Measurements from ENCODE around the gene HSCB. TPM values are rescaled to one million over a fixed set of nuclear protein-coding genes. Genes with fewer than 3 reads are reported as not detected.
A peak's percentile ranks its signal among the peaks of the same experiment; 100 is the strongest.
"Not testable (repeated sequence)": the region's sequence is repeated elsewhere in the genome, so short reads cannot be mapped to it uniquely, and the experiment has no call there.

Gene HSCB
- polyA plus RNA-seq (2012; ENCODE audit: insufficient read depth, insufficient read length) = 19.6 TPM

- peak; percentile 99 for DNase-seq (ENCODE audit: low read depth, low spot score)
- H3K4me3 ChIP-seq (ENCODE audit: low read length) = peak within 1 kb of the TSS; percentile 93
Measured at GRCh38 chr22:28741785-28742561, at the start of gene HSCB, which contains the start of gene CHEK2. HSCB (plus strand) TSS chr22:28742039; CDS start chr22:28742096, 57 bp downstream. CHEK2 (minus strand) TSS chr22:28741820; CDS start chr22:28734721, 7,099 bp downstream.

- not testable (repeated sequence) for H3K4me3 ChIP-seq (ENCODE audit: low read length); DNase-seq (ENCODE audit: low read depth, low spot score)
Measured at GRCh38 chr22:28693041-28693760, 48.6 kb upstream of the HSCB start.

GRCh38 chr22:28702891-28703290, 38.9 kb upstream of the HSCB start:
- no peak overlapping the region for H3K4me3 ChIP-seq (ENCODE audit: low read length)
- DNase-seq (ENCODE audit: low read depth, low spot score) = no peak

- DNase-seq (ENCODE audit: low read depth, low spot score) = no peak
Measured at GRCh38 chr22:28703436-28703835, 38.4 kb upstream of the HSCB start.

GRCh38 chr22:28706845-28707244, 35.0 kb upstream of the HSCB start:
- no peak for DNase-seq (ENCODE audit: low read depth, low spot score)
- H3K4me3 ChIP-seq (ENCODE audit: low read length) = no peak overlapping the region

More at GRCh38 chr22:28703436-28703835, 38.4 kb upstream of the HSCB start:
- no peak overlapping the region for H3K4me3 ChIP-seq (ENCODE audit: low read length)

- H3K4me3 ChIP-seq (ENCODE audit: low read length) = no peak overlapping the region
- no peak for DNase-seq (ENCODE audit: low read depth, low spot score)
Measured at GRCh38 chr22:28710107-28710506, 31.7 kb upstream of the HSCB start.

- no peak overlapping the region for H3K4me3 ChIP-seq (ENCODE audit: low read length)
- DNase-seq (ENCODE audit: low read depth, low spot score) = no peak
Measured at GRCh38 chr22:28710576-28711191, 31.2 kb upstream of the HSCB start.

GRCh38 chr22:28711341-28711740, 30.5 kb upstream of the HSCB start:
- no peak for DNase-seq (ENCODE audit: low read depth, low spot score)
- no peak overlapping the region for H3K4me3 ChIP-seq (ENCODE audit: low read length)

GRCh38 chr22:28711820-28712777, 29.7 kb upstream of the HSCB start:
- H3K4me3 ChIP-seq (ENCODE audit: low read length) = no peak overlapping the region

GRCh38 chr22:28714043-28714628, 27.7 kb upstream of the HSCB start:
- no peak overlapping the region for H3K4me3 ChIP-seq (ENCODE audit: low read length)
- no peak for DNase-seq (ENCODE audit: low read depth, low spot score)

More at GRCh38 chr22:28711820-28712777, 29.7 kb upstream of the HSCB start:
- DNase-seq (ENCODE audit: low read depth, low spot score) = no peak

- DNase-seq (ENCODE audit: low read depth, low spot score) = no peak
- H3K4me3 ChIP-seq (ENCODE audit: low read length) = no peak overlapping the region
Measured at GRCh38 chr22:28715611-28716010, 26.2 kb upstream of the HSCB start.

GRCh38 chr22:28716686-28717085, 25.2 kb upstream of the HSCB start:
- no peak for DNase-seq (ENCODE audit: low read depth, low spot score)
- H3K4me3 ChIP-seq (ENCODE audit: low read length) = no peak overlapping the region

- no peak for DNase-seq (ENCODE audit: low read depth, low spot score)
- H3K4me3 ChIP-seq (ENCODE audit: low read length) = no peak overlapping the region
Measured at GRCh38 chr22:28718044-28718443, 23.8 kb upstream of the HSCB start.

- H3K4me3 ChIP-seq (ENCODE audit: low read length) = no peak overlapping the region
- DNase-seq (ENCODE audit: low read depth, low spot score) = no peak
Measured at GRCh38 chr22:28728002-28728401, 13.8 kb upstream of the HSCB start.

- no peak for DNase-seq (ENCODE audit: low read depth, low spot score)
- no peak overlapping the region for H3K4me3 ChIP-seq (ENCODE audit: low read length)
Measured at GRCh38 chr22:28728621-28729313, 13.1 kb upstream of the HSCB start.

GRCh38 chr22:28730179-28730578, 11.7 kb upstream of the HSCB start:
- DNase-seq (ENCODE audit: low read depth, low spot score) = no peak
- no peak overlapping the region for H3K4me3 ChIP-seq (ENCODE audit: low read length)

- no peak overlapping the region for H3K4me3 ChIP-seq (ENCODE audit: low read length)
- no peak for DNase-seq (ENCODE audit: low read depth, low spot score)
Measured at GRCh38 chr22:28734393-28734792, 7.4 kb upstream of the HSCB start.
